IMR-90 (cell line): Measurements from ENCODE around the gene FOXL1. TPM values are rescaled to one million over a fixed set of nuclear protein-coding genes. Genes with fewer than 3 reads are reported as not detected.

Source experiments
- ATAC-seq: fragments of 200-7000 bp; cut with Tn5 transposase; 2 replicates; pipeline ENCODE4 v1.9.1; 2020; ENCODE audit warnings: low read depth, mild to moderate bottlenecking, moderate library complexity
- BruUV-seq: library from RNA; stranded (reverse); fragments of 400-500 nt; replicated peaks from 2 replicates; lab custom pipeline; 2021; lab: Mats Ljungman, UMichigan
- CTCF ChIA-PET: fragments of 300-600 bp; formaldehyde crosslinking; extraction: SDS; loops from one replicate; lab custom pipeline; 2021; ENCODE audit warnings: antibody characterized with exemption; lab: Yijun Ruan, JAX
- POLR2A ChIA-PET: fragments of 300-600 bp; sonication (Branson Sonifier 250); formaldehyde crosslinking; loops from one replicate; lab custom pipeline; 2022; ENCODE audit warnings: antibody characterized with exemption; ENCODE audit not compliant: unreplicated experiment; lab: Charles Lee
- DNase-seq: peaks from one replicate; pipeline ENCODE4 v3.0.0; 2013
- H2AFZ ChIP-seq: replicated peaks from 2 replicates; pipeline ENCODE3; 2013; ENCODE audit warnings: low read length, mild to moderate bottlenecking; ENCODE audit not compliant: poor library complexity
- H2AK5ac ChIP-seq: 2 replicates; pipeline ENCODE4 v1.6.1; 2013; ENCODE audit warnings: low read depth, low read length, inconsistent platforms
- H2AK9ac ChIP-seq: replicated peaks from 2 replicates; pipeline ENCODE3; 2013; ENCODE audit warnings: mild to moderate bottlenecking, low read depth, low read length, moderate library complexity; ENCODE audit not compliant: poor library complexity
- H2BK120ac ChIP-seq: 2 replicates; pipeline ENCODE4 v1.6.1; 2013; ENCODE audit warnings: low read depth, low read length, inconsistent platforms
- H2BK15ac ChIP-seq: 3 replicates; pipeline ENCODE4 v1.6.1; 2013; ENCODE audit warnings: low read depth, low read length, inconsistent platforms
- H2BK20ac ChIP-seq: 2 replicates; pipeline ENCODE4 v1.6.1; 2013; ENCODE audit warnings: low read depth, mild to moderate bottlenecking, inconsistent platforms, low read length, moderate library complexity
- H2BK5ac ChIP-seq: 2 replicates; pipeline ENCODE4 v1.6.1; 2013; ENCODE audit warnings: mild to moderate bottlenecking, low read depth, low read length, inconsistent platforms; ENCODE audit not compliant: poor library complexity, severe bottlenecking
- H3K14ac ChIP-seq: replicated peaks from 2 replicates; pipeline ENCODE4 v1.6.1; 2013; ENCODE audit warnings: low read depth, low read length, inconsistent platforms
- H3K18ac ChIP-seq: 2 replicates; pipeline ENCODE4 v1.6.1; 2013; ENCODE audit warnings: low read depth, low read length, control low read depth
- H3K23ac ChIP-seq: 2 replicates; pipeline ENCODE4 v1.6.1; 2013; ENCODE audit warnings: low read depth, low read length, inconsistent platforms
- H3K27ac ChIP-seq: 2 replicates; pipeline ENCODE4 v1.5.1; 2013; ENCODE audit warnings: mild to moderate bottlenecking, control low read depth, low read length; ENCODE audit not compliant: insufficient read depth
- H3K27me3 ChIP-seq: 2 replicates; pipeline ENCODE4 v1.6.1; 2013; ENCODE audit warnings: low read length; ENCODE audit not compliant: control insufficient read depth, insufficient read depth
- H3K36me3 ChIP-seq: 2 replicates; pipeline ENCODE4 v1.6.1; 2013; ENCODE audit warnings: low read length, mixed read lengths; ENCODE audit not compliant: control insufficient read depth, insufficient read depth
- H3K4ac ChIP-seq: 2 replicates; pipeline ENCODE4 v1.6.1; 2013; ENCODE audit warnings: low read depth, low read length, inconsistent platforms
- H3K4me1 ChIP-seq: 2 replicates; pipeline ENCODE4 v1.6.1; 2013; ENCODE audit warnings: low read length, mixed read lengths; ENCODE audit not compliant: control insufficient read depth, insufficient read depth
- H3K4me2 ChIP-seq: 2 replicates; pipeline ENCODE4 v1.6.1; 2013; ENCODE audit warnings: low read depth, mild to moderate bottlenecking, control low read depth, low read length, moderate library complexity
- H3K4me3 ChIP-seq: 2 replicates; pipeline ENCODE4 v1.5.1; 2013; ENCODE audit warnings: low read depth, mild to moderate bottlenecking, control low read depth, low read length, moderate library complexity; ENCODE audit not compliant: insufficient read depth
- H3K56ac ChIP-seq: 2 replicates; pipeline ENCODE4 v1.6.1; 2013; ENCODE audit warnings: low read length, inconsistent platforms; ENCODE audit not compliant: insufficient read depth; ENCODE audit errors: extremely low read depth
- H3K79me1 ChIP-seq, 2 experiments: 2 replicates each; pipeline ENCODE4 v1.6.1; 2013; ENCODE audit warnings: low read length in 2 of 2, inconsistent platforms in 1 of 2, low read depth in 1 of 2
- H3K9ac ChIP-seq: 2 replicates; pipeline ENCODE4 v1.6.1; 2013; ENCODE audit warnings: low read depth, low read length, control low read depth
- H3K9me1 ChIP-seq: 2 replicates; pipeline ENCODE4 v1.6.1; 2013; ENCODE audit warnings: low read length, inconsistent platforms; ENCODE audit not compliant: insufficient read depth
- H3K9me3 ChIP-seq: 2 replicates; pipeline ENCODE4 v1.6.1; 2013; ENCODE audit warnings: low read length; ENCODE audit not compliant: control insufficient read depth, insufficient read depth
- H4K20me1 ChIP-seq: 2 replicates; pipeline ENCODE4 v1.6.1; 2013; ENCODE audit warnings: low read length, inconsistent platforms; ENCODE audit not compliant: insufficient read depth
- H4K5ac ChIP-seq: 2 replicates; pipeline ENCODE4 v1.6.1; 2013; ENCODE audit warnings: mild to moderate bottlenecking, low read depth, low read length, control low read depth
- H4K8ac ChIP-seq, 2 experiments: 2 replicates each; pipeline ENCODE4 v1.6.1; 2013; ENCODE audit warnings: low read depth in 2 of 2, low read length in 2 of 2, control low read depth in 1 of 2, inconsistent platforms in 1 of 2
- H4K91ac ChIP-seq: 2 replicates; pipeline ENCODE4 v1.6.1; 2013; ENCODE audit warnings: low read depth, low read length, inconsistent platforms; ENCODE audit not compliant: insufficient read depth
- CEBPB ChIP-seq: IDR thresholded peaks from 2 replicates; pipeline ENCODE4 v1.6.1; 2012; ENCODE audit warnings: low read depth, low read length, improper control_type of control experiment
- CHD1 ChIP-seq: IDR thresholded peaks from 2 replicates; pipeline ENCODE4 v1.6.1; 2012; ENCODE audit warnings: low read depth, low read length, improper control_type of control experiment
- FOS ChIP-seq: fragments of 150-350 bp; IDR thresholded peaks from 2 replicates; pipeline ENCODE4 v1.6.1; 2016; ENCODE audit warnings: low read depth, low read length
- MAFK ChIP-seq: IDR thresholded peaks from 2 replicates; pipeline ENCODE4 v1.6.1; 2012; ENCODE audit warnings: low read depth, low read length, improper control_type of control experiment
- MAZ ChIP-seq: IDR thresholded peaks from 2 replicates; pipeline ENCODE4 v1.6.1; 2012; ENCODE audit warnings: low read depth, mild to moderate bottlenecking, low read length, improper control_type of control experiment, moderate library complexity, borderline replicate concordance
- MXI1 ChIP-seq: IDR thresholded peaks from 2 replicates; pipeline ENCODE4 v1.6.1; 2012; ENCODE audit warnings: low read depth, mild to moderate bottlenecking, low read length, moderate library complexity, borderline replicate concordance
- NFE2L2 ChIP-seq: fragments of 150-350 bp; IDR thresholded peaks from 2 replicates; pipeline ENCODE4 v1.6.1; 2016; ENCODE audit warnings: low read depth, mild to moderate bottlenecking, low read length
- POLR2A ChIP-seq: IDR thresholded peaks from 2 replicates; pipeline ENCODE4 v1.6.1; 2012; ENCODE audit warnings: mild to moderate bottlenecking, low read depth, low read length
- RAD21 ChIP-seq: IDR thresholded peaks from 2 replicates; pipeline ENCODE4 v1.6.1; 2012; ENCODE audit warnings: low read length, improper control_type of control experiment
- RCOR1 ChIP-seq: IDR thresholded peaks from 2 replicates; pipeline ENCODE4 v1.6.1; 2012; ENCODE audit warnings: mild to moderate bottlenecking, low read length, improper control_type of control experiment; ENCODE audit not compliant: insufficient replicate concordance
- RFX5 ChIP-seq: IDR thresholded peaks from 2 replicates; pipeline ENCODE4 v1.8.0; 2012; ENCODE audit warnings: low read depth, mild to moderate bottlenecking, low read length, moderate library complexity
- SMC3 ChIP-seq: fragments of 150-350 bp; IDR thresholded peaks from 2 replicates; pipeline ENCODE4 v1.6.1; 2016; ENCODE audit warnings: low read depth, mild to moderate bottlenecking, antibody characterized with exemption, low read length, moderate library complexity
- WGBS, 2 experiments: methylation state at CpG; one replicate each; pipeline versions ENCODE4 v1.1.5 to v1.1.7; 2013; ENCODE audit warnings: missing lambda C conversion rate in 2 of 2; ENCODE audit not compliant: insufficient read length in 1 of 2; ENCODE audit errors: extremely low coverage in 2 of 2; 5-methylcytosine and 5-hydroxymethylcytosine counted together
- dilution Hi-C: fragments of 300-500 bp; cut with HindIII; formaldehyde crosslinking; loops from one replicate; pipeline ENCODE4 v1.14.3; 2018; ENCODE audit warnings: low sequenced_read_pairs; ENCODE audit not compliant: unreplicated experiment
- in situ Hi-C: fragments of 300-500 bp; cut with MboI; formaldehyde crosslinking; loops from 3 replicates; pipeline ENCODE4 v1.14.3; 2019; ENCODE audit warnings: low sequenced_read_pairs, inconsistent platforms, mixed read lengths
- intact Hi-C: fragments of 100-400 bp; cut with micrococcal nuclease; formaldehyde crosslinking; loops from 2 replicates; pipeline ENCODE4 v1.10.0; 2022
- polyA plus RNA-seq, 3 experiments: library from polyadenylated mRNA; depleted of rRNA; stranded (reverse); fragments of >200 nt; gene quantifications; 2 replicates each; pipeline ENCODE4 v1.2.3, GENCODE V29; 2012; ENCODE audit warnings: low replicate concordance in 1 of 3
- total RNA-seq: library from RNA; depleted of rRNA; stranded (reverse); fragments of >200 nt; gene quantifications from 2 replicates; pipeline ENCODE4 v1.2.3, GENCODE V29; 2012
- TF ChIP-seq, protein P1 (sequence below): fragments of 150-350 bp; IDR thresholded peaks from 2 replicates; pipeline ENCODE4 v1.6.1; 2016; ENCODE audit warnings: low read depth, mild to moderate bottlenecking, low read length, moderate library complexity, borderline replicate concordance
- TF ChIP-seq, protein P2 (sequence below): conservative IDR thresholded peaks from 2 replicates; pipeline ENCODE4 v1.5.1; 2012; ENCODE audit warnings: mild to moderate bottlenecking, low read depth, low read length, improper control_type of control experiment

The FOXL1 gene
- total and polyA plus RNA-seq, 2 of the 4 experiments (the other 2 are of a cell fraction): 15.2 to 25.8 TPM

GRCh38 chr16:86565644-86566511 is 12.5 kb upstream of the FOXL1 start:
- H4K5ac ChIP-seq: no peak overlapping the region
- H3K18ac ChIP-seq: no peak overlapping the region
- no peaks in the 10 kb centered on the region for H3K27me3 ChIP-seq
- no peak overlapping the region for H3K14ac ChIP-seq
- H2AFZ ChIP-seq: peak overlapping the region; percentile 88
- H2BK120ac ChIP-seq: no peak overlapping the region
- H3K79me1 ChIP-seq: peaks cover 0 to 10% of the 10 kb centered on the region in 2 experiments; a peak in 3 of 4 replicates
- 33% methylated on average over 17 of the region's 53 CpGs; no CpG with 5 or more reads in 1 of the 2 experiments for WGBS, 2 experiments
- in situ Hi-C loops (loop anchor here (5.0 kb wide), 1 partner anchor 496 kb away; no protein-coding TSS in a partner anchor), dilution Hi-C loops (no loop called here), intact Hi-C loops (loop anchor here (2.0 to 10.0 kb wide), 2 partner anchors 637 to 1069 kb away; no protein-coding TSS in a partner anchor)
- no peak overlapping the region for H2AK5ac ChIP-seq
- no peak overlapping the region for H3K4me3 ChIP-seq
- peaks cover 6% of the 10 kb centered on the region for H3K4me1 ChIP-seq
- no peak overlapping the region for H2AK9ac ChIP-seq
- H3K4ac ChIP-seq: peak overlapping the region; percentile 24; the same call in 1 of the 2 replicates
- peak overlapping the region in 1 of 2 experiments; percentile 19; a peak in 1 of 4 replicates for H4K8ac ChIP-seq
- CTCF ChIA-PET: interaction anchor here (2.0 kb wide), 1 partner anchor 497 kb away, joined by 18 read pairs; no protein-coding TSS in a partner anchor
- peak overlapping the region; percentile 58; the same call in 1 of the 3 replicates for H2BK15ac ChIP-seq
- no peak overlapping the region for H2BK20ac ChIP-seq
- DNase-seq: no peak
- H3K9ac ChIP-seq: no peak overlapping the region
- no peak overlapping the region for H2BK5ac ChIP-seq
- peaks cover 2% of the 10 kb centered on the region; the same call in 1 of the 2 replicates for H3K9me1 ChIP-seq
- no peaks in the 10 kb centered on the region for H3K36me3 ChIP-seq
- H3K9me3 ChIP-seq: no peaks in the 10 kb centered on the region
- H3K56ac ChIP-seq: no peak overlapping the region
- no peak overlapping the region for H3K27ac ChIP-seq
- POLR2A ChIA-PET: interaction anchor here (0.6 kb wide), 1 partner anchor 11 kb away, joined by 3 read pairs; no protein-coding TSS in a partner anchor
- H4K20me1 ChIP-seq: no peaks in the 10 kb centered on the region
- peak overlapping the region; percentile 44 for H3K4me2 ChIP-seq
- H4K91ac ChIP-seq: no peak overlapping the region
- ATAC-seq: no peak
- H3K23ac ChIP-seq: no peak overlapping the region
- no TSS peak for BruUV-seq
- TF ChIP-seq FOS (no peak), POLR2A (no peak), RAD21 (no peak), NFE2L2 (no peak), RFX5 (no peak), MAZ (no peak), CHD1 (no peak), RCOR1 (no peak), MXI1 (no peak), CEBPB (no peak), SMC3 (no peak), MAFK (no peak)
- TF ChIP-seq, protein P1, sequence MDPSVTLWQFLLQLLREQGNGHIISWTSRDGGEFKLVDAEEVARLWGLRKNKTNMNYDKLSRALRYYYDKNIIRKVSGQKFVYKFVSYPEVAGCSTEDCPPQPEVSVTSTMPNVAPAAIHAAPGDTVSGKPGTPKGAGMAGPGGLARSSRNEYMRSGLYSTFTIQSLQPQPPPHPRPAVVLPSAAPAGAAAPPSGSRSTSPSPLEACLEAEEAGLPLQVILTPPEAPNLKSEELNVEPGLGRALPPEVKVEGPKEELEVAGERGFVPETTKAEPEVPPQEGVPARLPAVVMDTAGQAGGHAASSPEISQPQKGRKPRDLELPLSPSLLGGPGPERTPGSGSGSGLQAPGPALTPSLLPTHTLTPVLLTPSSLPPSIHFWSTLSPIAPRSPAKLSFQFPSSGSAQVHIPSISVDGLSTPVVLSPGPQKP: no peak
- TF ChIP-seq, protein P2, sequence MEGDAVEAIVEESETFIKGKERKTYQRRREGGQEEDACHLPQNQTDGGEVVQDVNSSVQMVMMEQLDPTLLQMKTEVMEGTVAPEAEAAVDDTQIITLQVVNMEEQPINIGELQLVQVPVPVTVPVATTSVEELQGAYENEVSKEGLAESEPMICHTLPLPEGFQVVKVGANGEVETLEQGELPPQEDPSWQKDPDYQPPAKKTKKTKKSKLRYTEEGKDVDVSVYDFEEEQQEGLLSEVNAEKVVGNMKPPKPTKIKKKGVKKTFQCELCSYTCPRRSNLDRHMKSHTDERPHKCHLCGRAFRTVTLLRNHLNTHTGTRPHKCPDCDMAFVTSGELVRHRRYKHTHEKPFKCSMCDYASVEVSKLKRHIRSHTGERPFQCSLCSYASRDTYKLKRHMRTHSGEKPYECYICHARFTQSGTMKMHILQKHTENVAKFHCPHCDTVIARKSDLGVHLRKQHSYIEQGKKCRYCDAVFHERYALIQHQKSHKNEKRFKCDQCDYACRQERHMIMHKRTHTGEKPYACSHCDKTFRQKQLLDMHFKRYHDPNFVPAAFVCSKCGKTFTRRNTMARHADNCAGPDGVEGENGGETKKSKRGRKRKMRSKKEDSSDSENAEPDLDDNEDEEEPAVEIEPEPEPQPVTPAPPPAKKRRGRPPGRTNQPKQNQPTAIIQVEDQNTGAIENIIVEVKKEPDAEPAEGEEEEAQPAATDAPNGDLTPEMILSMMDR: no peak
